Left kidney (tissue), 2 donors: ENCODE measurements around the gene DENND5A. TPM values are rescaled to one million over a fixed set of nuclear protein-coding genes. Genes with fewer than 3 reads are reported as not detected.
"Not testable (repeated sequence)": the region's sequence is repeated elsewhere in the genome, so short reads cannot be mapped to it uniquely, and the experiment has no call there.

Experiments used
- DNase-seq: peaks from one replicate; pipeline ENCODE4 v3.0.0-alpha.2; 2013
- polyA plus RNA-seq: library from polyadenylated mRNA; unstranded; fragments of 120-200 nt; gene quantifications from one replicate; pipeline ENCODE4 v1.2.1, GENCODE V29; 2013; ENCODE audit not compliant: insufficient read length

Gene DENND5A
- polyA plus RNA-seq, 1 donor = 101 TPM

DNA sequence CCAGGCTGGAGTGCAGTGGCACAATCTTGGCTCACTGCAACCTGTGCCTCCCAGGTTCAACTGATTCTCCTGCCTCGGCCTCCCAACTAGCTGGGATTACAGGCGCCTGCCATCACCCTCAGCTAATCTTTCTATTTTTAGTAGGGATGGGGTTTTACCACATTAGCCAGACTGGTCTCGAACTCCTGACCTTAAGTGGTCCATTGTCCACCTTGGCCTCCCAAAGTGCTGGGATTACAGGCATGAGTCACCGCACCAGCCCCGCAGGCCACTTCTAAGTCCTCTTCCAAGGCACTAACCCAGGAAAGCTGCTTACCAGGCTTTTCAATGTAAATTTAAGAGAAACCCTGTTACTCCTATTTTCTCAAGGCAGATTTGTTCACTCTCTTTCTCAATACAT is 50.4 kb downstream of the DENND5A start:
- DNase-seq = no peak

GRCh38 chr11:9211322-9211721 is 53.8 kb downstream of the DENND5A start:
- DNase-seq = no peak

GRCh38 chr11:9210922-9211320 is 54.2 kb downstream of the DENND5A start:
- no peak for DNase-seq

DNA sequence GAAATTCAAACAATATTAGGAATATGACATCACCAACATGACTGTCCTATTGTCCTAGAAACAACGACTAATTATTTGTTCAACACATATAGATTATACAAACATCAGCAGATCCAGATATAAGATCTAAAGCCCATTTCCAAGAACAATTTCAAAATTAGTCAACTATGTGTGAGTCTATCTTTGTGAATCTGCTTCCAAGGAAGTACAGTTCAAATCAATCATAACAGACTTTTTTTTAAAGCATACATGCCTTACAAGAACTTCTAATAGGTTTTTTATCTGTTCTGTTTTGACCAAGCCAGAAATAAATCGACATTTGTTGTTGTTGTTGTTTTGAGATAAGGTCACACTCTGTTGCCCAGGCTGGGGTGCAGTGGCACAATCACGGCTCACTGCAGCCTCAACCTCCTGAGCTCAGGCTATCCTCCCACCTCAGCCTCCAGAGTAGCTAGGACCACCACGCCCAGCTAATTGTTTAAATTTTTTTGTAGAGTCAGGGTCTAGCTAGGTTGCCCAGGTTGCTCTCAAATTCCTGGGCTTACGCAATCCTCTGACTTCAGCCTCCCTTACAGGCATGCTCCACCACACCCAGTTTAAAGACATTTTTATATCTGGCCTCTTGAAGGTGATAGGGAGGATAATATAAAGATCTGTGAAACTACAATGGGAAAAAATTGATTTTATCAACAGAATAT is 54.8 kb downstream of the DENND5A start:
- DNase-seq = no peak

GRCh38 chr11:9209604-9210003 is 55.5 kb downstream of the DENND5A start:
- not testable (repeated sequence) for DNase-seq

- DNase-seq = no peak
These were observed 56.2 kb downstream of the DENND5A start for GRCh38 chr11:9208726-9209501.

DNA sequence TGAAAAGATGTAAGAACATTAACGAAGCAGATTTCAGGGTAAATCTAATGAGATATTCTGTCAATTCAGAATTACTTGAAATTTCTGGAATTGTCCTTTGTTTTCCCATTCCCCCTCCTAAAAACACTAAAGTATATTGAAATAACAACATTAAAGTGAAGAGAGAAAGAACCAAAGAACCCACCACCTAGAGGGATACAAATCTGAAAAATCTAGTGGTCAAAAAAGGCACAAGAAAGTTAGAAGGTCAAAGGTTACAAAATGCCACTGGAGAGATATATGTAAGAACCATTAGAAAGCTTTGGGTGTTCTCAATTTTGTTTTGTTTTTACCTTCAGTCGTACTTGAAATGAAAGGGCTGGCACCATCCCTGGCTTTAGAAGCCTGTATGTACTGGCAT is 57.9 kb downstream of the DENND5A start:
- DNase-seq = no peak

GRCh38 chr11:9206496-9206895 is 58.7 kb downstream of the DENND5A start:
- DNase-seq = no peak

DNA sequence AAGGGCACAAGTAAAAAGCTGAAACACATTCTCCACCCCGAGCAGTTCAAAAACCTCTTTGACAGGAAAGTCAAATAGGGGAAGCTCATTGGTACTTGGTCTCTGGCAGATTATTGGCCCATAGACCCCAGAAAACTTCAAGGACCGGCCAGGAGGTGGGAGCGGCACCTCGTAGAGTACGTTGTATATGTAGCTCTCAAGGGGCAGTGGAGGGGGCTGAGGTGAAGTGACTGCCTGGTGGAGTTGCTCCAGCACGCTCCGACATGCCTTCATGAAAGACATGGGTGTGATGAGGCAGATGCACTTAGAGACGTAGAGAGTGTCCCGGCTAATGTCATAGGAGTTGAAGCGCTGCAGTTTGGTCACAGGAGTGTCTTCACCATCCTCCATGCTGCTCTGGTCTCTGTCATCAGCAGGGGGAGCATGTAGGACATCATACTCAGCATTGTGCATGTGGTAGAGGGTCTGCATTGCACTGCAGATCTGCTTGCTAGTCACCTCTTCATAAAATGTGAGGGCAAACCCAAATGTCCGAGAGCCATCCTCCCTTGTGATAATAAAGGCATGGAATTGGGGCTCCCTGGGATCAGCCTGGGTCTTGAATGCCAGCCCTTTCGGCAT is 61.3 kb downstream of the DENND5A start:
- no peak for DNase-seq

DNA sequence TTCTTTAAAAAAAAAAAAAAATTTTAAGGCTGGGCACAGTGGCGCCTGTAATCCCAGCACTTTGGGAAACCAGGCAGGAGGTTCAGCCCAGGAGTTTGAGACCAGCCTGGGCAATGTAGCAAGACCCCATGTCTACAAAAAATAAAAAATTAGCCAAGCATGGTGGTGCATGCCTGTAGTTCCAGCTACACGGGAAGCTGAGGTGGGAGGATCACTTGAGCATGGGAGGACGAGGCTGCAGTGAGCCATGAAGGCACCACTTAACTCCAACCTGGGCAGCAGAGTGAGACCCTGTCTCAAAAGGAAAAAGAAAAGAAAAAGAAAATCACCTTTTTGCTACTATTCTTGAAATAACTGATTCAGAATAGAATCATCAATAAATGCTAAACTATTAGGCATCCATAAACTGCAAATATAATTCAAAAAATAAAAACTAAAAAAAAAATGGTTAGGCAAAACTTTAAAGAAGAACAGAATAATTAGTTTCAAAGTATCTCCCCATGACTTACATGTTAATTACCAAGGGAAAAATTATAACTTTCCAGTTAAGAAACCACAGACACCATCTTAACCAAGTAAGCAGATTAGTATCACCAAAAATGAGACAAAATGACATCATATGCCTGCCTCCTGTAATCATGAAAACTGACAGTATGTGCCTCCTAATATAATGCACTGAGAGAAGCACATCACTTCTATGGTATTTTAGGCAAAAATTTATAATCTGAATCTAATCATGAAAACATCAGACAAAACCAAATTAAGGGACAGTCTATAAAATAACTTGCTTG is 63.6 kb downstream of the DENND5A start:
- no peak for DNase-seq

- DNase-seq = no peak
These were observed 64.7 kb downstream of the DENND5A start for GRCh38 chr11:9200471-9200870.

DNA sequence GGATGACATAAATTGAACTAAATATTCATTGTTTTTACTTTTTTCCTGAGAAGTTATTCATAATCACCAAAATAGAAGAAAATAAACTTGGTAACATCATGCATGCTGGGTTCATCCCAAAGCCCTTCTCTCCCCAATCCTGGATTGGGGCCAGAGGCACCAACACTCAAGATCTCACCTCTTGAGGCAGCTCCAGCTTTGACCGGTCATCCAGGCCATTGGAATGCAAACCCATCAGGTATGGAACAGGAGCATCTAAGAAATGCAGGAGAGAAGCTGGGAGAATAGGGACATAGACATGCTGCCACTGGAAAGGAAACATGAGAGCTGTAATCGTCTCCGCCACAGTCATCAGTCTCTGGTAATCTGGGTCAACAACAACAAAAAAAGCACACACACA is 71.8 kb downstream of the DENND5A start:
- DNase-seq = no peak

GRCh38 chr11:9192561-9192960 is 72.6 kb downstream of the DENND5A start:
- no peak for DNase-seq

GRCh38 chr11:9190326-9191016 is 74.7 kb downstream of the DENND5A start:
- not testable (repeated sequence) for DNase-seq

DNA sequence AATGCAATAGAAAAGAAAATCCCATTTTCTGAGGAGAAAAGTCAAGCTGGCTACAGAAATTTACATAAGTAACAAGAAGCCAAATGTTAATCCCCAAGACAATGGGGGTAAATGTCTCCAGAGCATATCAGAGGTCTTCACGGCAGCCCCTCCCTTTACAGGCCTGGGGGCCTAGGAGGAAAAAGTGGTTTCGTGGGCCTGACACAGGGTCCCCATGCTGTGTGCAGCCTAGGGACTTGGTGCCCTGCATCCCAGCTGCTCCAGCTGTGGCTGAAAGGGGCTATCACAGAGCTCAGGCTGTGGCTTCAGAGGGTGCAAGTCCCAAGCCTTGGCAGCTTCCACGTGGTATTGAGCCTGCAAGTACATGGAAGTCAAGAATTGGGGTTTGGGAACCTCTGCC is 76.3 kb downstream of the DENND5A start:
- not testable (repeated sequence) for DNase-seq

DNA sequence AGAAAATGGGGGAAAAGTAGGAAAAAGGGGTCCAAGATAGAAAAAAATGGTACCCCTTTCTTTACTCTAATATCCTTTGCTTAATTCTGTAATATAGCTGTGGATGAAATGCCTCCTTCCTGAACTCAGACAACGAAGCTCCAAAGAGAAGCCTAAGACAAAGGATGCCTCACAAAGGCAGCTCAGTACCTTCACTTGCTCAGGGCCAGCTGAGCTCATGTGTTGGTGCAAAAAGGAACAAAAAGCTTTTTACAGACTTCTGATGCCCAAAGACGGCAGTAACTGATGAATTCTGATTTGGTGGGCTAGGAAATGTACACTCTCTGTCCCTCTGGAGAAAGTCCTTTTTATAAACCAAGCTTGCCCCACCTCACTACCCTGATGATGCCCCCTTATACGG is 77.5 kb downstream of the DENND5A start:
- no peak for DNase-seq

GRCh38 chr11:9184516-9184915 is 80.6 kb downstream of the DENND5A start:
- DNase-seq = no peak

DNA sequence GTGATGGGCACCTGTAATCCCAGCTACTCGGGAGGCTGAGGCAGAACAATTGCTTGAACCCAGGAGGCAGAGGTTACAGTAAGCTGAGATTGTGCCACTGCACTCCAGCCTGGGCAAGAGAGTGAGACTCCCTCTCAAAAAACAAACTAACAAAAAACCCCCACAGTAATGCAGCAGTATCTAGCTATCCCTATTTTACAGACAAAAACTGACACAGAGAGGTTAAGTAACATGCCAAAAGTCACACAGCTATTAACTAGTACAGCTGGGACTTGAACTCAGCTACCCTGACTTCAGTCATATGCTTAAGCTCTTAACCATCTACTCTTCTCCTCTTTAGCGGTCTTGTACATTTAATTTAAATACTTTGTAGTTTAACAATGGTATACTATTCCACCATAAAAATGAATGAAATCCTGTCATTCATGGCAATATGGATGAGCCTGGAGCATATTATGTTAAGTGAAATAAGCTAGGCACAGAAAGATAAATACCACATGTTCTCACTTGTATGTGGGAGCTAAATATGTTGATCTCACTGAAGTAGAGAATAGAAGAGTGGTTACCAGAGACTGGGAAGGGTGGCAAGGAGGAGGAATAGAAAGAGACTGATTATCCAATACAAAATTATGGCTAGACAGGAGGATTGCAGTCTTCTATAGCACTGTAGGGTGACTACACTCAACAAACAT is 82.8 kb downstream of the DENND5A start:
- no peak for DNase-seq

GRCh38 chr11:9180784-9181183 is 84.4 kb downstream of the DENND5A start:
- no peak for DNase-seq

- DNase-seq = no peak
These were observed 86.0 kb downstream of the DENND5A start for GRCh38 chr11:9179141-9179540.

DNA sequence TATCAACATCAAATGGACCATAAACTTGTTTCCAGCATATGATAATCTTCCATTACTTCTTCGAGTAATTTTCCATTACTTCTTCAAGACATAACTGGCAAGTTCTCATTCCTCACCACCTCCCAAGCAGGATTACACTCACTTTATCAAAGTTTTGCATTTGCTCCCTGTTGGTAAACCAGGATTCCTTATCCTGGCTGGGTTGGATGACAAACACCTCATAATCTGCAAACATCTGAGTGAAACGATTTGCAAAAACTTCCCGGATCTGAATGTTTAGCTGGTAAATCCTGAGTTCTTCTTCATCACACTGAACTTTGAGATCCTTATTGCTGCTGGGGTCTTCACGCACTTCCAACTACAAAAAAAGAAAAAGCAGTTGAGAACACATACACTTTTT is 86.4 kb downstream of the DENND5A start:
- no peak for DNase-seq
